HG02642 (cell line): Measurements from ENCODE around the gene SPINDOC.

Source experiments
- ATAC-seq: cut with Tn5 transposase; IDR thresholded peaks from one replicate; pipeline ENCODE4 v1.9.1; 2021; ENCODE audit warnings: mild to moderate bottlenecking; ENCODE audit not compliant: unreplicated experiment, poor library complexity

The SPINDOC gene

DNA sequence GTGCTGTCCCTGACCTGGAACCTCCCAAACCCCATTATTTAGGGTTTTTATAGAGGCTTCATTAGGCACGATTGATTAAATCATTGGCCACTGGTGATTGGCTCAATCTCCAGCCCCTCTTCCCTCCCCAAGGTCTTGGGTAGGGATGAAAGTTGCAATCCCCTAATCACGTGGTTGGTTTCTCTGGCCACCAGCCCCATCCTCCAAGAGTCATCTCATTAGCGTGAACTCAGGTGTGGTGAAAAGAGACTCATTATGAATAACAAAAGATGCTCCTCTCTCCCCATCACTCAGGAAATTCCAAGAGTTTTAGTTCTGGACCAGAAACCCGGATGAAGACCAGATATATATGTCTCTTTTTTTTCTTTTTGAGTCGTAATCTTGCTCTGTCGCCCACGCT lies 18.1 kb downstream of the SPINDOC start:
- ATAC-seq, result no peak

DNA sequence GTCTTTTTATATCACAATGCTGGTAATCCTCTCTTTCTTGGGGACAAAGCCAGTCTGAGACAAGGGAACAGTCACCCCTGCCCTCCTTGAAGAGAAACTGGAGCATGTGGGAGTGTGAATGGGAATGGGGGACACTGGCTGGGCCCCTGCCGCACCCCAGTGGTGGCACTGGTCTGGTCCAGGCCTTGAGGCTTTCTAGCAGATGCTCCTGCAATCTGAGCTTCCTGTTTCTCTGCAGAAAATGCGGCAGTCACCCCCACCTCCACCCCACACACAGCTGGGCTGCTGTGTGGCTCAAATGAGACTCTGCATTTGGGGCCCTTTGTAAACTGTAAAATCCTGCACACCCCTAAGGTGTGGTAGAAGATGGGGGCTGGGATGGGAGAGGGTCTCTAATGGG lies 19.1 kb downstream of the SPINDOC start:
- no peak for ATAC-seq

DNA sequence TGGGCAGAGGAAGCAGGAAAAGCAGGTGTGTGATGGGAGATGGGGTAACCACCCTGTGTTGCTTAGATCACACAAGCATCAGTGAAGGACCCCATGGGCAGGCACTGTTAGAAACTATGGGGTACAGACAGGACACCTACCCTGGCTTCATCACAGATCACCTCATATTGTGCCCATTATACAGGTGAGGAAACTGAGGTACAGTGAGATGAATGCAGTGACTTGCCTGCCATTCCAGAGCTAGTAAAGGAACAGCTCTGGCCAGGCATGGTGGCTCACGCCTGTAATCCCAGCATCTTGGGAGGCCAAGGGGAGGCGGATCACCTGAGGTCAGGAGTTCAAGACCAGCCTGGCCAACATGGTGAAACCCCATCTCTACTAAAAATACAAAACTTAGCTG lies 19.8 kb downstream of the SPINDOC start:
- no peak for ATAC-seq

DNA sequence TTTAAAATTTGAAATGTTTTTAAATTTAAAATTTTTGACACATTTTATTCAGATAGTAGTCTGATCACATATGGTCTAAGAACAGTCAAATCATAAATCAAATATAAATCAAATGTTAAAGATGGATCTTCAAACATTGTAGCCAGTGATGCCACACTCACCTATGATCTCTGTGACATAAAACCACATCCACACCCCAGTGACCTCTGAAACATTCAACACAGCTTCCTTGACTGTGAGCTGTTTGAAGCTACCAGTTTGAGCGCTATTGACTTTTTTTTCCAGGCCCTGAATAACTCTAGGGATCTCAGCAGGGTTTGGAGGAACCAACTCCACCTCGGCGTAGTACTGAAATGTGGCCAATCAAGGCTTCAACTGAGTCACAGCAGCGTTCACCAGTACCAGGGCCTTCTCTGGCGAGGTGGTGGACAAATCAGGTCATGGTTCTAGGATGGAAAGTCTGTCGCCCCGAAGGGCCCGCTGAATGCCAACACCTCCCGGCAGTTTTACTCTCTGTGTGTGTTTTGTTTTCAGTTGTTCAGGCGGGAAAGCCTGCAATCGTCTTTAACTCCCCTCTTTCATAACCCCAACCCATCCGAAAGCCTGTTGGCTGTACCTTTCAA lies 21.4 kb downstream of the SPINDOC start:
- ATAC-seq, result no peak

DNA sequence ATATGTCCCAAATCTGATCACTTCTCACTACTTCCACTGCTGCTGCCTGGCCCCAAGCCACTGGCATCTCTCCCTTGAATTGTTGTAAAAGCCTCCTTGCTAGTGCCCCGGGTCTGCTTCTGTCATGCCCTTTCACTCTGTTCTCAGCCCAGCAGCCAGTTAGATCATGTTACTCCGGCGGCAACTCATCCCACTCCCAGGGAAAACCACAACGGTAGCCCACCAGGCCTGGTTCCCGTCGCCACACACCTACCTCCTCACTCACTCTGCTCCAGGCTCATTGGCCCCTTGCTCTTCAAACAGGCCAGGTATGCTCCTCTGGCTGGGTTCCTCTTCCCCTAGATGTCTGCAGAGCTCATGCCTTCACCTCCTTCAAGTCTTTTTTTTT lies 21.9 kb downstream of the SPINDOC start:
- ATAC-seq, result no peak

DNA sequence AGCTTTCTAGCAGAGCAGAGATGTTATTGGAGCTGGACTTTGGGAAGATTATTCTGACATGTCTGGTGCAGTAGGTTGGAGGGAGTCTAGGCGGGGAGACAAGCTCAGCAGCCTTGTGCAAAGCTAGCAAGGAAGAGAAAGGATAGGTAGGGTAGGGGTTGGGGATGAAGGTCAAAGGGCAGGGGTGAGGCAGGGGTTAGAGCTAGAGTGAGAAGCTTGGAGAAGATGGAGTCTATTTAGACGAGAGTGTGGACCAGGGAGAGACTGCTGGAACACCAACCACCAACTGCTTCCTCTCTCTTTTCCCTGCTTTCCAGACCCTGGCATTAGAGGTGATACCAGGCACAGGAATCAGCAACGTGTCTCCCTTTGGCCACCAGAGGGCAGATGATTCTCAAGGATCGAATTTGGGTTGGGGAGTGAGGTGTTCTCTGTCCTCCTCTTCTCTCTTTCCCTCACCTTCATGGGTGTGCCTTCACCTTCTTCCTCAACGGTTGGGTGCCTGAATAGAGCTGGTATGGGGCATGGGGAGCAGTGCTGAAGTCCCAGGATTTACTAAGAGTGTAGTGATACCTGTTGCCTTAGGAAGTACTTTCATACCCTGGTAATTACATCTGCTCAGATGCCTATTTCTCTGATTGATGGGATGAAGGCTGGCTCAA lies 23.9 kb downstream of the SPINDOC start:
- no peak for ATAC-seq

DNA sequence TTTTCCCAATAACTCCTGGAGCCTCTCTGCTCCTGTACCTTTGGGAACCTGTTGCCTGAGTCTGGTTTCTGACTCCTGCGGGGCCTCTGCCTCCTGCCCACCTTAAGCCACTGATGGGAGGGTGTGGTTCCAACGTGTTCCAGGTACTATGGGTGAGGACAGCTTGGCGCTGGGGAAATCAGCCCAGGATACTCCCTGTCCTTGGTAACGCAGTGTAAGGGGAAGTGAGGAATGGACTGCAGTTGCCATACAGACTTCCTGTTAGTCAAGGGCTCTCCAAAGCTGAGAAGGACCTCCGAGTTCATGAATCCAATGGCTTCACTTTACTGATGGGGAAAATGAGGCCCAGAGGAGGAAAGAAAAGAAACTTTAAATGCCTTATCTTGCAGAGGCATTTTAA lies 24.5 kb downstream of the SPINDOC start:
- ATAC-seq, result no peak

DNA sequence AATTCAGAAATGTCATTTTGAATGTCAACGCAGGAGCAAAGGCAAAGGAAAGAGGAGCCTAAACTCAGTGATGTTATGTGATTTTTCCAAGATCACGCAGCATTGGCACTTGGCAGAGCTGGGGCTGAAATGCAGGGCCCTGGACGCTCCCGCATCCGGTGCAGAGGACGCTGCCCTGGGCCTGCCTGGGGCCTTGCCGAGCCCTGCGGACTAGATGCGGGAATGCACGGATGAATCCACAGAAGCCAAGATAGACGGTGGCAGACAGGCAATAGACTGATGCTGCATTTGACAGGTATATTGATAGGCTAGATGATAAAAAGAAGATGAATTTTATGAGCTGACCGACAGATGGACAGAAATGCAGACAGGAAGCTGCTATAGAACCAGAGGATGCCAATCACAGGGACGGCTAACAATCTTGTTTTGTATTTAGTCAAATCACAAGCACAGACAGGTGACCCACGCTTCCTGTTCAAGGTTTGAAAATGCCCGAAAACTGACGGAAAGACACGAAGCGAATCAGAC lies 25.0 kb downstream of the SPINDOC start:
- ATAC-seq, result peak; percentile 0

DNA sequence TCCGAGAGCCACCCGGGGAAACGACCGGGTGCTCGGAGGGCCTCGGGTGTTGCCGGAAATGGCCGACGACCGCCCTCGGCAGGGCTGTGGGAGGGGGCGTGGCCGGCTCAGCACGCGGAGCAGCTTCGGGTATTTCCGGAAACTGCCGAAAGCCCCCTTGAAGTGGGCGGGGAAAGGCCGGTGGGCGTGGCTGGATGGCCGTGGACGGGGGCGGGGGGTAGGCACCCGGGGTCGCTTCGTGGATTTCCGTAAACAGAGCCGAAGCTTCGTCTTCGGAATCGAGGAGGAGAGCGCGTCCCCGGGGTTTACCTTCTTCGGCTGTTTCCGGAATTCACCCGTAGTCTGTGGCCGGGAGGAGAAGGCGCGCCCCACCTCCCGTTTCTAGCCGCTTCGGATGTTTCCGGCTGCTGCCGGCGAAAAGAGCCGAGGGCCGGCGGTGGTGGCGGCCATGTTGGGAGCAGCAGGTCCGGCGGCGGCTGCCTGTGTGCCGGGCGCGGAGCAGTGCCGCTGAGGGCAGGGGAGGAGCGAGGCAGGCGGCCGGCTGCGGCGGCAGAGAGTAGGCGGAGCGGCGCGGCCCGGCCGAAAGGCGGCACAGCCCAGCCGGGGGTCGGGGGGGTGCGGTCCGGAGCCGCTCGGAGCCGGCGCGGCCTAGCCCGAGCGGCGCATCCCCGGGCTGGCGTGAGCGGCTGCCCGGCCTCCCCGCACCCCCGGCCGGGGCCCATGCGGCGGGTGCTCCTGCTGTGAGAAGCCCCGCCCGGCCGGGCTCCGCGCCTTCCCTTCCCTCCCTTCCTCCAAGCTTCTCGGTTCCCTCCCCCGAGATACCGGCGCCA lies 25.6 kb downstream of the SPINDOC start, which contains the start of gene MARK2:
Gene MARK2 (plus strand): TSS at position 433 of the 830 bp plus-strand sequence. CDS start 397 bp downstream, at position 830.
- ATAC-seq, result peak; percentile 81

DNA sequence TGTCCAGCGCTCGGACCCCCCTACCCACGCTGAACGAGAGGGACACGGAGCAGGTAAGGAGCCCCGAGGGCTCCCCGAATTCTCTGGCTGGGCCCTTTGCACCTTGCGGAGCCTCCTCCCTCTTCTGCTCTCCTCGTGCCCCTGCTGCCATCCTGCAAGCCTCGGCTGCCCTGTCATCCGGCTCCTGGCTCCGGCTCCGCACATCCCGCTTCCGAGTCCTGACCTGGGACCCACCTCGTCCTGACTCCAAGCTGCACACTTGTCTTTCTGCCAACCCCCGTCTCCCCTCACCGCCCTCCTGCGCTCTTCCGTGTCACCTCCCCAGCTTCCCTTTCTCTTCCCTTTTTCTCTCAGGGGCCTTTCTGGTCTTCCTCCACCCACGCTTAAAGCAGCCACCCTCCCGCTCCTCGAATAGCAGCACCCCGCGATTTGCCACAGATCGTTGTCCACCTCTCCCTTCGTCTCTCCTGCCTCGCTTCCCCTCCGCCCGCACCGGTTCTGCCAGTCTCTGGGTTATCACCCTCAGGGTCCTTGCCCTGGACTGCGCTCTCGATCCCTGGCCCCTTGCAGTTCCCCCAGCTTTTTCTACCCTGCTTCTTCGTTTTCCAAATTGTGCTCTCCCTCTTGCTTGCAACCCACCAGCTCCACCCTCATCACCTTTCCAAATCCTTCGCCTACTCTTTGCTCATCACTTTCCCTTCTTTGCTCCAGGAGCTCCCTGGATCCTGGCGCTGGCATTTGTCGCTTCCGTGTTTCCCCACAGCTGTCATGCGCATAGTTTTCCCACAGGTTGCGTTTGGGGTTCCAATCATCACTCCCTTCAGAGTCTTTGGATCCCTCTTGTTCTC lies 26.5 kb downstream of the SPINDOC start:
- no peak for ATAC-seq

DNA sequence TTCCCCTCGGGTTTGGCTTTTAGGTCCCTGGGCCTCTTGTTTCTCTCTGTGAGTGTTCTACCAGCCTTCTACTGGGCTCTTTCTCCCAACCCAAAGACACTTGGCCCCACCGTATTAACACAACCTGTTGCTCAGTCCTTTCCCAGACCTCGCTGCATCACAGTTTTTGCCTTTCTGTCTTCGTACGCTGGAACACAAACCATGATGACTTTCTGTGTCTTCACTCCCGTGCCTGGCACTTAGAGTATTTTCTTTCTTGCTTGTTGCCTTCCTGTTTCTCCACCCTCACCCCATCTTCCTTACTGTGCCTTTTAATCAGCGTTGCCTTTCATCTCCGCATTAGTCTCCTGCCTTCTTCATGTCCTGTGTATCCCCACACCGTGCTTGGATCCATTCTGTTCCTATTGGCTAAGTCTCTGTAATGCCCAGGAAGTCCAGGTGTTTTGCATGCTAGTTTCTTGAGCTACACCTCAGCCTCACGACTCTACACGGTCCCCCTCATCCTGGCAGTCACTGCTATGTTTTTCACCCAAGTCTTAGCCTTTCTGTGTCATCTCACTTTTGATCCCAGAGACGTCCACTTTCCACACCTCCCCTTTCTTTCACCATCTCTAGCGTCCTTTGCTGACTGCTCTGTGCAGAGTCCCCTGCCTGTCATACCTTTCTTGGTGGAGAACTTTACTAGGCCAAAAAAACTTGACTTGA lies 27.3 kb downstream of the SPINDOC start:
- ATAC-seq, result no peak

DNA sequence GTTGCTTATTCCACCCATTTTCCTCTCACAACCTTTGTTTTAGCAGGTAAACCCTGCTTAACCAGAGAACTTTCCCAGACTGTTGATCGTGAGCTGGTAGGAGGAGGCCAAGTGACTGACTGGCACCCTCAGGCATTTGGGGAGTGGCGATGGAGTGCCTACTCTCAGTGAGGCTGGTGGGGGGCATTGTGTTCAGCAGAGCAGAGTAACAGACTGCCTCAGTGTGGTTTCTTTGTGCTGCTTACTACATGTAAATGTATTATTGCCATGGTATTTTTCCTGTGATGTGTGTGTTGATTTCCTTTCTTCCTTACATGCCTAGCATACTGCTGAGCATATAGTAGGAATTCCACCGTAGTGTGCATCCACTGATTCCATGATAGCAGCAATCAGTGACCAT lies 28.3 kb downstream of the SPINDOC start:
- no peak for ATAC-seq

DNA sequence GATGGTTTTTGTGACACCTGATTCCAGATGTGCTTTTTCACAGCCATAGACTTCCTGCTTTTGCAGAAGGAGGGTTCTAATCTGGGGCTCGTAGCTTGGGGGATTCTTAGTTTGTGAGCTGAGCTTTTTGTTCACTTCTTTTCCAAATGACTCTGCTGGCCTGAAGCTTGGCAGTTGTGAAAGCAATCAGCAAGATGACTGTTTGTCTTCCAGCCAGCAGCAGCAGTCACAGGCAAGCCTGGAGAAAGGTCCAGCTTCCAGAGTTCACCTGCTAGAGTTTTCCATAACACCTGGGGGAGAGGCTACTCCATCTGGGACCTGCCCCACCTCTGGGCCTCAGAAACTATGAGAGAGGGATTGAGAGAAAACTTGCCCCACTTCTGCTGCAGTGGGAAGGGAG lies 29.8 kb downstream of the SPINDOC start:
- ATAC-seq, result no peak

DNA sequence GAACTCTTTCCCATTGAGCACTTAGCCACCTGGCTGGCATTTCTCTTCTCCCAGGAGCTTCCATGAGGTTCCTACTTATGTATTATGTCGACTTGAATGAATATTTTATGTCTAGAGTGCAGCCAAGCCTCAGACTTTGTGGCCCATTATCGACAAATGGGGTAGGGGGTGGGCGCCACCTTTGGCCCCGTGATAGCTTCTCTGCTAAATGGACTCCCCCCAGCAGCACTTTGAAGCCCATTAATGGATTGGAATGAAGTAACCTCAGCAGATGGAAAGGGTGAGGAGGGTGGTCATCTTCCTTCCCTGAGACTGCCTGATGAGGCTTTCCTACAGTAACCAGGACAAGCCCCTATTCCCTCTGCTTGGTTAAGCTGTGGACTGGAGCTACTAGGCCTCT lies 31.6 kb downstream of the SPINDOC start:
- no peak for ATAC-seq

DNA sequence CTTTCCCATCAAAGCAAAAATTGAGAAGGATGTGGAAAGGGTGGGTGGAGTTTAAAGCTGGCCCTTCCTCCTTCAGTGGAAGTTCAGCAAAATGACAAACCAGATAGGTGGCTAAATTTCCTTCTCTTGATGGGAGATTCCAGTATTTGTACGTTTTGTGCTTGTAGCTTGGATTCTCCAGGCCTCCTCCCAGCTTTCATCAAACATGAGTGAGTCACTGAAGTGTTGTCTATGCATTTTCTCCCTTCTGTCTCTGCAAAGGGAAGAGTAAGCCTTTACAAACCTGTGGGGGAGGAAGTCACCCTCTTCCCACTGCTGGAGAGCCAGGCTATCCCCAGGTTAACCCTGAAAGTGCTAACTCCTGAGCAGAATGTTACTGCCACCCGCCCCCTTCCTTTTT lies 32.0 kb downstream of the SPINDOC start:
- ATAC-seq, result no peak

DNA sequence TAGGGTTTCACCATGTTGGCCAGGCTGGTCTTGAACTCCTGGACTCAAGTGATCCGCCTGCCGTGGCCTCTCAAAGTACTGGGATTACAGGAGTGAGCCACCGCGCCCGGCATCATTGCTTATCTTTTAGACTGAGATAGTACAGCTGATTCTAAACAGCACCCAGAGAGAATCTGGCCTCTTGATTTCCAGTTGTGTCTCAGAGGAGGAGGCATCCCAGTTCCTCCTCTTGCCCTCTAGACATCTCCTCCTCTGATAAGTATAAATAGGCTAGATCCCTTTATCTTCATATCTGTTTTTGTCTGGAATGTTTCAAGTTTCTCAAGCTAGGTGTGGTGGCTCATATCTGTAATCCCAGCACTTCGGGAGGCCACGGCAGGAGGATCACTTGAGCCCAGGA lies 32.7 kb downstream of the SPINDOC start:
- ATAC-seq, result no peak

DNA sequence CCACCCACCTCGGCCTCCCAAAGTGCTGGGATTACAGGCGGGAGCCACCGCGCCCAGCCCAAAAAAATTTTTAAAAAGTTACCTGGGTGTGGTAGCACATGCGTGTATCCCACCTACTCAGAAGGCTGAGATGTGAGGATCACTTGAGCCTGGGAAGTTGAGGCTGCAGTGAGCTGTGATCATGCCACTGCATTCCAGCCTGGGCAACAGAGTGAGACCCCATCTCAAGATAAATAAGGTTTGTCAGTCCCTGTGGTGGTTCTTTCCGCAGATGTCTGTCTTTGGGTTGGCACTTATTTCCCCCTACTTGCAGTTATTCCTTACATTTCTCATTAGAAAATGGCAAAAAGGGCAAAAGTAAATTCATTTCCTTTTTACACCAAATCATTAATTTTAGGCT lies 33.6 kb downstream of the SPINDOC start:
- no peak for ATAC-seq

DNA sequence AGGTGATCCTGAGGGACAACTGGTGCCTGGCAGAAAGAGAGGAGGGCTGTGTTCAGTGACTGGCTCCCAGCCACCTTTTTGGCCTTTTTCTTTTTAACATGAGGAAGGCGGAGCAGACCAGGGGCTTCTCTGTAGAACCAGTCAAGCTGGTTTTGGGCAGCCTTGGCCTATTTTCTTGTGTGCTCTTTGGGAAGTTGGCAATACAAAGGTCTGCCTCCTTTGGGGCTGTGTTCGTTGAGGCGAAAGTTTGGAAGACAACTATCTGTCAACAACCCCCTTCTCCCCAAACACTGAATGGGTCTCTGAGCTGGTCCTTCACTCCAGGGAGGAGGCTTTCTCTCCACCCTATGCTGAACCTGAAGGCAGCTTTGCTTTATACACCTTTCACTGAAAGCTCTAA lies 34.1 kb downstream of the SPINDOC start:
- no peak for ATAC-seq

DNA sequence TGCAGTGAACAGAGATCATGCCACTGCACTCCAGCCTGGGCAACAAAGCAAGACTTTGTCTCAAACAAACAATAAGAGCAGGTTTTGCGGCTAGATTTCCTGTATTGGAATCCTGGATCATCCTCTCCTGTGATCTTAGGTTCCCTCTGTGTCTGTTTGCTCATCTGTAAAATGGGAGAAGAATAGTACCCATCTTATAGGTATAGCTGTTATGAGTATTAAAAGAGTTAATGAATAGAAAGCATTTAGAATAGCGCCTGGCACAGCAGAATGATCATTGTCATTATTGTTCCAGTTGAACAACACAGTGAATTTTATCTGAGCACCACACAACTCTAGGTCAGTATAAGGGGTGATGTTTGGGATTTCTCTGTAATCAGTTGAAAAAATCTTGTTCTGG lies 36.4 kb downstream of the SPINDOC start:
- ATAC-seq, result no peak

DNA sequence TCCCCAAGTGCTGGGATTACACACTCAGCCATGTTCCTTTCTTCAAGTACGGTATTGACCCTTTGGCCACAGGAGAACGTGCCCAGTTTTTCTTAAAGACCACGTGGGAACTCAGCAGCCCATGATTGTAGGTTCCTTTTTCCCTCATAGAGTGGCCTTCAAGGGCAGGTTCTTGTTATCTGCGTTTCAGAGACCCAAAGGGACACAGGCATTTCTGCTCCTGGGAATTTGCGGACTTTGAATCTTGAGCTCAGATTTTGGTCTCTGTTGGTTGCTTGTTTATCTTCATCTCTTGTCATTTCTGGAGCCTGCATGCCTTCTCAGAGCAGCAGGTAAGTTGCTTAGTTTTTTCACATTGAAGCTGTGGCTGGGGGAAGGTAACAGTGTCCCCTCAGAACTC lies 37.7 kb downstream of the SPINDOC start:
- ATAC-seq, result no peak
